Epithelial cell of proximal tubule (primary cell): Measurements from ENCODE around the gene KCNF1. TPM values are rescaled to one million over a fixed set of nuclear protein-coding genes. Genes with fewer than 3 reads are reported as not detected.

Experiments used
- DNase-seq: peaks from one replicate; pipeline ENCODE4 v3.0.0-alpha.2; 2011; ENCODE audit warnings: low read depth
- H3K4me3 ChIP-seq: 2 replicates; pipeline ENCODE4 v1.5.1; 2011; ENCODE audit warnings: low read depth, mild to moderate bottlenecking, low read length
- CTCF ChIP-seq: conservative IDR thresholded peaks from 2 replicates; pipeline ENCODE4 v1.5.1; 2012; ENCODE audit warnings: low read depth, mild to moderate bottlenecking, low read length
- total RNA-seq: library from RNA; depleted of rRNA; stranded (reverse); fragments of >200 nt; gene quantifications from 2 replicates; pipeline ENCODE4 v1.2.3, GENCODE V29; 2015

The KCNF1 gene
- total RNA-seq, 1 donor from 2014 or later, result 1.3 TPM

GRCh38 chr2:10918661-10919409 is 7.1 kb downstream of the KCNF1 start:
- no peak for DNase-seq
- H3K4me3 ChIP-seq, result no peak overlapping the region
- no peak for TF ChIP-seq CTCF

- no peak overlapping the region for H3K4me3 ChIP-seq
- no peak for TF ChIP-seq CTCF
- no peak for DNase-seq
Observed at GRCh38 chr2:10919410-10919770, 7.7 kb downstream of the KCNF1 start.

GRCh38 chr2:10919771-10920621 is 8.3 kb downstream of the KCNF1 start:
- no peak for DNase-seq
- H3K4me3 ChIP-seq, result no peak overlapping the region
- no peak for TF ChIP-seq CTCF

- DNase-seq, result no peak
- TF ChIP-seq CTCF, result no peak
- no peak overlapping the region for H3K4me3 ChIP-seq
Observed at GRCh38 chr2:10920764-10921388, 9.1 kb downstream of the KCNF1 start.

- no peak for TF ChIP-seq CTCF
- no peak overlapping the region for H3K4me3 ChIP-seq
- no peak for DNase-seq
Observed at GRCh38 chr2:10921525-10921924, 9.8 kb downstream of the KCNF1 start.

- TF ChIP-seq CTCF, result no peak
- no peak overlapping the region for H3K4me3 ChIP-seq
- no peak for DNase-seq
Observed at GRCh38 chr2:10922307-10923007, 10.7 kb downstream of the KCNF1 start.
